Hindlimb muscle (tissue), 1 donor: ENCODE data around the gene MICAL2. TPM values are rescaled to one million over a fixed set of nuclear protein-coding genes. Genes with fewer than 3 reads are reported as not detected.

Experiments
- DNase-seq: peaks from one replicate; pipeline ENCODE4 v3.0.0-alpha.2; 2013
- polyA plus RNA-seq: library from polyadenylated mRNA; unstranded; fragments of 120-200 nt; gene quantifications from one replicate; pipeline ENCODE4 v1.2.1, GENCODE V29; 2013; ENCODE audit not compliant: insufficient read length

The MICAL2 gene
- polyA plus RNA-seq, 1 donor: 20.3 TPM

- DNase-seq: no peak
Measured at GRCh38 chr11:12212174-12212820, 101.9 kb downstream of the MICAL2 start.

- DNase-seq: no peak
Measured at GRCh38 chr11:12212821-12213185, 102.4 kb downstream of the MICAL2 start.

GRCh38 chr11:12213883-12214282 lies 103.5 kb downstream of the MICAL2 start:
- DNase-seq: no peak

DNA sequence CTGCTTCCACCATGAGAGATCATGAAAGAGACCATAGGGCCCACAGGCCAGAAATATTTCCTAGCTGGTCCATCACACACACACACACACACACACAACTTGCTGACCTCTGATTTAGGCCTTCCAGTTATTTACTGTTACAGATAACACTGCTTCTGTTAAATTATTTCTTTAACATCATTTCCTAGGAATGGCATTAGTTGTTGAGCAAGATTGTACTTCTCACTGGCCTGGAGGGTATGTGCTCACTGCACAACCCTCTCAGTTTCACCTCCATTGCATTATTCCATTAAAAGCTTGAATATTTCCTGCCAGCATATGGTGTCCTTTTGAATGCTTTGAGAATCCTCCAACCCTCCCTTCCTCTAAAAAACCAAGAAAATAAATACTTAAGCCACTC lies 104.4 kb downstream of the MICAL2 start:
- DNase-seq: no peak

- no peak for DNase-seq
Measured at GRCh38 chr11:12215181-12215593, 104.8 kb downstream of the MICAL2 start.

DNA sequence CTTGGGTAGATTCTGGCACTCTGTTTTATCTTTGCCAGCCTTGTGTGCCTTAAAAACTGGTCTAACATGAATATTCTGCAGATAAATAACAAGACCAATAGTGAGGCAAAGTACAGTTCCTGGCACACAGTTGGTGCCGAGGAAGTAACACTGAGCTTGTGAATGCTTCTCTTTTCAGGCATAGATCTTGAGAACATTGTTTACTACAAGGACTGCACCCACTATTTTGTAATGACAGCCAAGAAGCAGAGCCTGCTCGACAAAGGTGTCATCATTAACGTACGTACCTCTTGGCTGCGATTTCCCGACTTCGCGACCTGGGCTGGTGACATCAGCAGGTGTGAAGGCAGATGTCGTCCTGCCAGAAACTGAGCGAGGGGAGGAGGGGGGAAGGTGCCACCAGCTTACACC lies 105.7 kb downstream of the MICAL2 start:
- DNase-seq: no peak

- no peak for DNase-seq
Measured at GRCh38 chr11:12216671-12217374, 106.4 kb downstream of the MICAL2 start.

GRCh38 chr11:12217879-12218278 lies 107.5 kb downstream of the MICAL2 start:
- no peak for DNase-seq

GRCh38 chr11:12218909-12219308 lies 108.5 kb downstream of the MICAL2 start:
- DNase-seq: no peak

DNA sequence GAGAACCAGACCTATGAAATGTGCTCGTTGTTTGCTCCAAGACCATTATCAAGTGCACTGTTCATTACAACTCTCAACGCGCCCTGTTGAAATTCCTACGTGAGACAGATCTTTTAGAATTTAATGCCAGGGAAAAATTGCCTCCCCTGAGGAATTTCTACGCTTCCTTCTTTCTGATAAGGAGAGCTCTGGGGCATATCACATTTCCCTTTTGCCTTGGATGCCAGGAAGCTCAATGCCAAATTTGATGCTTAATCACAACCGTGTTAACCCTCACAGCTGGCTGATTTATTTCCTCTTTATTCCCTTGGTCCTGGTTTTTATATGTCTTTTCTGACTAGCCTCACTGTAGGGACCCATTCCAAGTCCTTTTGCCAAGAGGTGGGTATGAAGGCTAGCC lies 109.4 kb downstream of the MICAL2 start:
- no peak for DNase-seq

- peak; percentile 70 for DNase-seq
Measured at GRCh38 chr11:12220305-12220704, 109.9 kb downstream of the MICAL2 start.

DNA sequence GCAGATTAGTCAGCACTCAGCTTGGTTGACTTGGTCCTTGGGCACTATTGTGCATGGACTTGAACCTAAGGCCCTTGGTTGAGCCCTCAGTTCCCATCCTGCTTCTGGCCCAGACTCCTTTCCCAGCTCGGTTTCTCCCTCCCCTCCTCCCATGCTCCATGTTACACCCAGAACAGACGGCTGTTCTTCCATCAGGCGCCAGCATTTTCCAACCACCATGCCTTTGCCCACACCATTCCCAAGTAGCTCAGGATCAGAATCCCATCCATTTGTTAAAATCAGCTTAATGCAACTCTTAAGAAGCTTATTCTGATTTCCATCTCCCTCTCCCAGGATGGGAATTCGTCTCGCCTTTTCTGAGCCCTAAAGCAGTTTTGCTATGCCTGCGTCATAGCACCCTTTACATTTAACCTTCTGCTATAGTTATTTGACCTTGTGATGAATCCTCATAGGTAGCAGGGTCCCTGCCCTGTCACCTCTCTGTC lies 110.7 kb downstream of the MICAL2 start:
- no peak for DNase-seq

GRCh38 chr11:12222055-12222792 lies 111.8 kb downstream of the MICAL2 start:
- DNase-seq: peak; percentile 74

- no peak for DNase-seq
Measured at GRCh38 chr11:12223771-12224536, 113.6 kb downstream of the MICAL2 start.

GRCh38 chr11:12224537-12224893 lies 114.1 kb downstream of the MICAL2 start:
- no peak for DNase-seq

GRCh38 chr11:12225046-12225739 lies 114.8 kb downstream of the MICAL2 start:
- no peak for DNase-seq

GRCh38 chr11:12226093-12226492 lies 115.7 kb downstream of the MICAL2 start:
- DNase-seq: no peak

DNA sequence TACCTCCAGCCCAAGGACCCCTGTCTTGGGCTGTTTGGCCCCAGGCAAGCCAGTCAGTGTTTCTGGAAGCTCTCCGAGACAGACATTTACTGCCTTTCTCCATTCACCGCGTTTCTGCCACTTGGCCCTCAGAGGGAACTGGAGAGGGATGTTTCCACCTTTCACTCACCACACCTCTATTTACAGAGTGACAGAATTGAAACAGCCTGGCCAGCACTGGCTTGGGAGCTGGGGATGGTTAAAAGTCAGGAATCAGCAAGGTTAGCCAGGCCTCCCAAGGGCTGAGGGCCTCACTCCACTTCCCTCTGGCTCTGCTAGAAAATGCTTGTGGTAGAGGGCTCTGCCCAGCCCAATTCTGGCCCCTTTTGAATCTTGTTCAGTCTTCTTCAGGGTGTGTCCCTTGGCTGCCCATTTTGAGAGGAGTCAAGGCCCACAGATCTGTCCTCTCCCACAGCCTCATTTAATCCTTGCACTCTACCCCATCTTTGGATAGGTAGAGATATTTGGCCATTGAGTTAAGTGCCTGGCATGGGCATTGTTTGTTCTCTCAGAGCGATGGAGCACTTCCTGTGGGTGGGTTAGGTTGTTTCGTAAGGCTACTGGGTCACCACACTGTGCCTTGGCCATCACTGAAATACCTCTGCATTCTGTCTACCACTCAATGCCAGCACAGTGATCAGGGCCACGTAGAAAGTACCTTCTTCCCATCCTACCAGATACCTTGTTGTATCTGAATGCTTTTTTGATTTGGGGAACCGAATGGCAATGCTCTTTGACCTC lies 119.2 kb downstream of the MICAL2 start:
- DNase-seq: no peak

GRCh38 chr11:12232160-12232559 lies 121.8 kb downstream of the MICAL2 start:
- DNase-seq: no peak

DNA sequence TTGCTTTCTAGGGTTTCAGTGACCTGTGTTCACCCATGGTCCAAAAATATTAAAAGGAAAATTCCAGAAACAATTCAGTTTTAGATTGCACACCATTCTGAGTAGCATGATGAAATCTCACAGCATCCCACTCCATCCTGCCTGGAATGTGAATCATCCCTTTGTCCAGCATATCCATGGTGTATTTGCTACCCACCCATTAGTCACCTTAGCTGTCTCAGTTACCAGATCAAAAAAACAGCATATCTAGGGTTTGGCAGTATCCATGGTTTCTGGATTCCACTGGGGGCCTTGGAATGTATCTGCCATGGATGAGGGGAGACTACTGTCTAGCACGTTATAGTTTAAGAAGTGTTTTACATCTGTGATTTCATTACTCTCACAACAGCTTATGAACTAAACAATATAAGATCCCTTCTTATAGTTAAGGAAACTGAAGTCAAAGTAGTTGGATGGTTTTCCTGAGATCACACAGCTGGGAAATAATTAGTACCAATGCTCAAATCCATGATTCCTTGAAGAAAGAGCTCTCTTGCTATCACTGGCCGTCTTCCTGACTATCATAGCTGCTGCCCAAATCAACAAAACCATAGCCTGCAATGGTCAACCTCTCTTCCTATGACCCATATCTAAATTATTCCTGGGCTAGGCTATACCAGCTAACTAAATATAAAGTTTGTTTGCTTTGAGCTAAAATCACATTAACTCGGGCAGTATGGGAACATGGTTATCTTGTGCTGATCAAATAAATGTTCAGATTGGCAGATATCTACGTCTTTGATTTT lies 122.6 kb downstream of the MICAL2 start:
- no peak for DNase-seq

- no peak for DNase-seq
Measured at GRCh38 chr11:12233602-12233925, 123.2 kb downstream of the MICAL2 start.
